PC-3 (cell line): Measurements from ENCODE around the gene SLC7A6OS. TPM values are rescaled to one million over a fixed set of nuclear protein-coding genes. Genes with fewer than 3 reads are reported as not detected.

ENCODE experiments used
- ATAC-seq: fragments of 200-7000 bp; cut with Tn5 transposase; 2 replicates; pipeline ENCODE4 v1.9.1; 2020; ENCODE audit warnings: mild to moderate bottlenecking, moderate library complexity
- BruUV-seq: library from RNA; stranded (reverse); fragments of 400-500 nt; replicated peaks from 2 replicates; lab custom pipeline; 2021; lab: Mats Ljungman, UMichigan
- CTCF ChIA-PET: fragments of 300-600 bp; sonication (Branson Sonifier 250); formaldehyde crosslinking; loops from one replicate; lab custom pipeline; 2022; ENCODE audit warnings: antibody characterized with exemption; lab: Charles Lee
- POLR2A ChIA-PET: fragments of 300-600 bp; sonication (Branson Sonifier 250); formaldehyde crosslinking; loops from one replicate; lab custom pipeline; 2022; ENCODE audit warnings: antibody characterized with exemption; ENCODE audit not compliant: unreplicated experiment; lab: Charles Lee
- DNase-seq: peaks from one replicate; pipeline ENCODE4 v3.0.0-alpha.2; 2015
- H2AFZ ChIP-seq: fragments of 300-600 bp; sonication (generic); 2 replicates; pipeline ENCODE4 v1.6.0; 2016; ENCODE audit warnings: antibody characterized with exemption, low read length
- H3F3A ChIP-seq: fragments of 300-600 bp; sonication (generic); one replicate; pipeline ENCODE4 v1.6.0; 2017; ENCODE audit warnings: antibody characterized with exemption, low read length, control low read depth, mild to moderate bottlenecking; ENCODE audit not compliant: unreplicated experiment
- H3K27ac ChIP-seq: fragments of 300-600 bp; sonication (generic); 2 replicates; pipeline ENCODE4 v1.5.1; 2016; ENCODE audit warnings: mild to moderate bottlenecking, low read length
- H3K27me3 ChIP-seq: fragments of 300-600 bp; sonication (generic); 2 replicates; pipeline ENCODE4 v1.6.1; 2016; ENCODE audit warnings: low read length, mixed read lengths
- H3K36me3 ChIP-seq: fragments of 300-600 bp; sonication (generic); 2 replicates; pipeline ENCODE4 v1.6.1; 2016; ENCODE audit warnings: low read depth, mixed run types, low read length, mixed read lengths
- H3K4me1 ChIP-seq: fragments of 300-600 bp; sonication (generic); 2 replicates; pipeline ENCODE4 v1.5.1; 2016; ENCODE audit warnings: low read length; ENCODE audit not compliant: insufficient read depth
- H3K4me2 ChIP-seq: fragments of 300-600 bp; sonication (generic); 2 replicates; pipeline ENCODE4 v1.6.0; 2016; ENCODE audit warnings: low read length
- H3K4me3 ChIP-seq: fragments of 300-600 bp; sonication (generic); 2 replicates; pipeline ENCODE4 v1.5.1; 2016; ENCODE audit warnings: mild to moderate bottlenecking, low read length, mixed read lengths
- H3K79me2 ChIP-seq: fragments of 300-600 bp; sonication (generic); 2 replicates; pipeline ENCODE4 v1.6.1; 2017; ENCODE audit warnings: low read length, mixed read lengths
- H3K9ac ChIP-seq: fragments of 300-600 bp; sonication (generic); 2 replicates; pipeline ENCODE4 v1.6.0; 2016; ENCODE audit warnings: mild to moderate bottlenecking, low read length
- H3K9me2 ChIP-seq: fragments of 300-600 bp; sonication (generic); replicated peaks from 2 replicates; pipeline ENCODE4 v1.6.1; 2016; ENCODE audit warnings: mixed run types, low read length, mixed read lengths
- H3K9me3 ChIP-seq: fragments of 300-600 bp; sonication (generic); 2 replicates; pipeline ENCODE4 v1.6.1; 2016; ENCODE audit warnings: low read length, mixed read lengths
- H4K20me1 ChIP-seq: fragments of 300-600 bp; sonication (generic); 2 replicates; pipeline ENCODE4 v1.6.1; 2016; ENCODE audit warnings: low read length, mixed read lengths
- EZH2 ChIP-seq: fragments of 300-600 bp; sonication (generic); IDR thresholded peaks from one replicate; pipeline ENCODE4 v1.6.1; 2017; ENCODE audit warnings: antibody characterized with exemption, mild to moderate bottlenecking, low read length; ENCODE audit not compliant: unreplicated experiment
- EZH2phosphoT487 ChIP-seq: fragments of 300-600 bp; sonication (generic); IDR thresholded peaks from 2 replicates; pipeline ENCODE4 v1.6.1; 2018; ENCODE audit warnings: mild to moderate bottlenecking, antibody characterized with exemption, low read length, borderline replicate concordance
- intact Hi-C: fragments of 100-400 bp; cut with micrococcal nuclease; formaldehyde crosslinking; loops from 2 replicates; pipeline ENCODE4 v1.9.0; 2023
- total RNA-seq: library from RNA; depleted of rRNA; stranded (reverse); fragments of >200 nt; gene quantifications from 2 replicates; pipeline ENCODE4 v1.2.3, GENCODE V29; 2014
- TF ChIP-seq, protein P1 (sequence below): fragments of 300-600 bp; sonication (generic); conservative IDR thresholded peaks from 2 replicates; pipeline ENCODE4 v1.5.1; 2017; ENCODE audit warnings: antibody characterized with exemption, low read depth, mild to moderate bottlenecking, low read length

The SLC7A6OS gene
- total RNA-seq, 1 experiment from 2014 or later = 12.6 TPM

GRCh38 chr16:68281368-68282063, 29.2 kb downstream of the SLC7A6OS start:
- H3K36me3 ChIP-seq = peaks cover 4% of the 10 kb centered on the region; the same call in 1 of the 2 replicates
- intact Hi-C loops = no loop called here
- H4K20me1 ChIP-seq = no peaks in the 10 kb centered on the region
- ChIA-PET CTCF (no interaction called here), POLR2A (no interaction called here)
- no peak overlapping the region for H3K27ac ChIP-seq
- TF ChIP-seq, protein P1, sequence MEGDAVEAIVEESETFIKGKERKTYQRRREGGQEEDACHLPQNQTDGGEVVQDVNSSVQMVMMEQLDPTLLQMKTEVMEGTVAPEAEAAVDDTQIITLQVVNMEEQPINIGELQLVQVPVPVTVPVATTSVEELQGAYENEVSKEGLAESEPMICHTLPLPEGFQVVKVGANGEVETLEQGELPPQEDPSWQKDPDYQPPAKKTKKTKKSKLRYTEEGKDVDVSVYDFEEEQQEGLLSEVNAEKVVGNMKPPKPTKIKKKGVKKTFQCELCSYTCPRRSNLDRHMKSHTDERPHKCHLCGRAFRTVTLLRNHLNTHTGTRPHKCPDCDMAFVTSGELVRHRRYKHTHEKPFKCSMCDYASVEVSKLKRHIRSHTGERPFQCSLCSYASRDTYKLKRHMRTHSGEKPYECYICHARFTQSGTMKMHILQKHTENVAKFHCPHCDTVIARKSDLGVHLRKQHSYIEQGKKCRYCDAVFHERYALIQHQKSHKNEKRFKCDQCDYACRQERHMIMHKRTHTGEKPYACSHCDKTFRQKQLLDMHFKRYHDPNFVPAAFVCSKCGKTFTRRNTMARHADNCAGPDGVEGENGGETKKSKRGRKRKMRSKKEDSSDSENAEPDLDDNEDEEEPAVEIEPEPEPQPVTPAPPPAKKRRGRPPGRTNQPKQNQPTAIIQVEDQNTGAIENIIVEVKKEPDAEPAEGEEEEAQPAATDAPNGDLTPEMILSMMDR = no peak
- no peak for TF ChIP-seq EZH2
- no peak for TF ChIP-seq EZH2phosphoT487
- no peak overlapping the region for H3K4me3 ChIP-seq
- DNase-seq (no peak), ATAC-seq (no peak)
- H3K9me3 ChIP-seq = no peaks in the 10 kb centered on the region
- H3K27me3 ChIP-seq = no peaks in the 10 kb centered on the region
- no peaks in the 10 kb centered on the region for H3K9me2 ChIP-seq
- no TSS peak for BruUV-seq
- H3K9ac ChIP-seq = no peak overlapping the region
- H2AFZ ChIP-seq = no peak overlapping the region
- no peaks in the 10 kb centered on the region for H3F3A ChIP-seq
- H3K79me2 ChIP-seq = peaks cover 16% of the 10 kb centered on the region; the same call in 1 of the 2 replicates
- no peaks in the 10 kb centered on the region for H3K4me1 ChIP-seq
- H3K4me2 ChIP-seq = no peak overlapping the region

DNA sequence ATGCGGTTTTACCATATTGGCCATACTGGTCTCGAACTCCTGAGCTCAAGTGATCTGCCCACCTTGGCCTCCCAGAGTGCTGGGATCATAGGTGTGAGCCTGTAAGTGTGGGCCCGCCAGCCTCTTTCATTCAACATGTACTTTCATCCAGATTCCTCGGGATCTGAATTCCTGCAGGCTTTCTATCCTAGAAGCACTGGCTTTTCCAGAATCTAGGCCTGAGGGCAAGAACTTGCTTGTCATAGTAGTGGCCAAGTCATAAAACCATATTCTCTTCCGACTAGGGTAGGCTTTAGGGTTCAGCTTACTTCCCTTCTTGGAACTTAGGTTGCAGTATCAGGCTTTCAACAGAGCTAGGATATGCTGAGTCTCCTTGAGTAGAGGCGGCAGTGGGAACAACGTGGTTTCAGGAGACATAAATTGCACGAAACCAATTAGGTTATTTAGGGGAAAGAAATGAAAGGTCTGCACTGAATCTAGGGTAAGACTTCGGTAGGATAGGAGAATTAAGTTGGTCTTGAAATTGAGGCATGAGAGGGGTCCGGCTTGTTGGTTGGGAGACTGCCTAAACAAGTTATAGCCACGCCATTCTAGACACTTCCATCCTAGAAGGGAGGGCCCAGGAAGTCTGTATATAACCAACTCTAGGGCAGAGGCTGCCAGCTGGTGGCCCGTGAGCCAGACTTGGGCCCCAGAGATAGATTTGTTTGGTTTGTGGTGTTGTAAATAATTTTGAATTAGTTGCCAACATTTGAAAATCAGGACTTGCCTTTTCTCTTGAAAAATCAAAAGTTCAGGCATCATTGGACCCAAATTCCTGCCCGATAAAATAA, 30.8 kb downstream of the SLC7A6OS start:
- H3K9me2 ChIP-seq = no peaks in the 10 kb centered on the region
- no peak overlapping the region for H2AFZ ChIP-seq
- TF ChIP-seq EZH2phosphoT487 = no peak
- no peak for DNase-seq
- H3K4me1 ChIP-seq = no peaks in the 10 kb centered on the region
- H3K36me3 ChIP-seq = peaks cover 4% of the 10 kb centered on the region; the same call in 1 of the 2 replicates
- peaks cover 6% of the 10 kb centered on the region; the same call in 1 of the 2 replicates for H3K79me2 ChIP-seq
- no peak overlapping the region for H3K4me2 ChIP-seq
- POLR2A ChIA-PET = interaction anchor here (0.6 to 0.7 kb wide), 2 partner anchors 53 to 1051 kb away, joined by 5 to 7 read pairs; no protein-coding TSS in a partner anchor
- no peak for ATAC-seq
- CTCF ChIA-PET = no interaction called here
- no peaks in the 10 kb centered on the region for H4K20me1 ChIP-seq
- no peaks in the 10 kb centered on the region for H3K9me3 ChIP-seq
- no peaks in the 10 kb centered on the region for H3K27me3 ChIP-seq
- no peak overlapping the region for H3K27ac ChIP-seq
- no peaks in the 10 kb centered on the region for H3F3A ChIP-seq
- intact Hi-C loops = no loop called here
- no TSS peak for BruUV-seq
- no peak overlapping the region for H3K9ac ChIP-seq
- no peak overlapping the region for H3K4me3 ChIP-seq

DNA sequence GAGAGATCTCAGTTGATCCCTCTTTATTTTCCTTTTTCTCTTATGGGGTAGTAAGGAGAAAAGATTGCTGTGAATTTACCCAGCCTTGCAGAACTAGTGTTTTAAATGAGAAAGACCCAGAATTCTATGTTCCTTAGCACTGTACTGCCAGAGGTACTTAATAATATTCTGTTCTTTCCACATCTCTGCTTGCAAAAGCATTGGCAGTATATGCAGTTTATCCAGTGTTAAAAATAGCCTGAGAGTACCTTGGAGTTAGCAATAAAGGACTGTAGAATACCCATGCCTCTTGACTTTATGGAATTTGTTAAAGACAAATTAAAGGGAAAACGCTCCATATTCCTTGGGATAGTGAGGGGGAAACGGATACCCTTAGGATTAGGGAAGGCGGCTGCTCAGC, 34.5 kb downstream of the SLC7A6OS start:
- Histone ChIP-seq H4K20me1 (no peaks in the 10 kb centered on the region), H3K4me3 (no peak overlapping the region), H3K9me3 (no peaks in the 10 kb centered on the region), H3K9ac (no peak overlapping the region), H2AFZ (no peak overlapping the region), H3K9me2 (no peaks in the 10 kb centered on the region), H3K36me3 (peaks cover under 1% of the 10 kb centered on the region; the same call in 1 of the 2 replicates), H3K27me3 (no peaks in the 10 kb centered on the region), H3K4me2 (no peak overlapping the region), H3K79me2 (peaks cover 31% of the 10 kb centered on the region), H3K4me1 (no peaks in the 10 kb centered on the region), H3K27ac (no peak overlapping the region), H3F3A (no peaks in the 10 kb centered on the region)
- BruUV-seq = no TSS peak
- intact Hi-C loops = no loop called here
- ChIA-PET POLR2A (no interaction called here), CTCF (no interaction called here)
- TF ChIP-seq EZH2phosphoT487 = no peak
- TF ChIP-seq, protein P1 = no peak
- TF ChIP-seq EZH2 = no peak
- ATAC-seq (no peak), DNase-seq (no peak)
